ENCODE measurements around the gene AGRN. TPM values are rescaled to one million over a fixed set of nuclear protein-coding genes. Genes with fewer than 3 reads are reported as not detected.
"Not testable (repeated sequence)": the region's sequence is repeated elsewhere in the genome, so short reads cannot be mapped to it uniquely, and the experiment has no call there.

The AGRN gene
- total RNA-seq, 1 experiment from 2014 or later: 286 TPM

DNA sequence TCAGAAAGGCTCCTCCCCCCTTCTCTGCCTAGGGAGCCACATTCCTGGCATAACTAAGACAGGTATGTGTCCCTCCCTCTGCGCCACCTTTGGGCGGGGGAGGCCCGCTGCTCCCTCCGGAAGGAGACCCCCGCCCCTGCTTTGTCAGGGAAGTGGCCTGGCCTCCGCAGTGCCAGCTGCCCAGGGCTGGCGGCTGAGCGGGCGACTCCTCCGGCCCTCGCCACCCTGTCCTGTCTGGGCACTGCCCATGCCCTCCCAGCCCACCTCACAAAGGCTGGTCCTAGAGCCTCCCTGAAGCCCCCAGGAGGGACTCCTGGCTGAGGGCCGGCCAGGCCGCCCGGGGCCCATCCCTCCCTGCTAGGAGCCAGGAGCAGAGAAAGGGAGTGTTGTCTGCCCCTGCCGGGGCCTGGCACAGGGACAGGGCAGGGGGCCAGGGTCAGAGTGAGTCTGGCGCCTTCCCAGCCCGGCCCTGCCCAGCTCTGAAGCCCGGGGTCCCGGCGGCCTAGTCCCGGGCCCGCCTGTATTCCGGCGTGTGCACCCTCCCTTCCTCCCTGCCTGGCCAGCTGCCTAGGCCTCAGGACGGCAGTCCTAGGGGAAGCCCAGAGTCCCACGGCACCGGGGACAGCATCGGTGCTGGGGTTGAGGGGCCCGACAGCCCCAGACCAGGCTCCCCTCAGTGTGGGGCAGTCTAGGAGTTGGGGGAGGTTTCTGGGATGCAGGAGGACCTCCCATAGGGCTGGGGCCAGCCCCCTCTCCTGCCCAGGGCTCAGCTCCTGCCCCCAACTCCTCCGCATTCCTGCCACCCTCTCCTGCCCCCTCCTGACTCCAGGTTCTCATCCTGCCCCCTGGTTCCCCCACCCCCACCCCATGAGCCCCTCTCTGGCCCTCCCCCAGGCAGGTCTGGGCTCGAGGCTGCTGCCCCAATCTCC, 5.1 kb downstream of the AGRN start:
- BruUV-seq (replicated peaks): no TSS peak
- ChIA-PET CTCF (interaction anchor here (0.9 to 1.8 kb wide), 8 partner anchors 22 to 350 kb away, joined by 3 to 7 read pairs (median 4); partner anchors contain the start of gene AURKAIP1), POLR2A (interaction anchor here (0.7 to 1.5 kb wide), 2 partner anchors 12 to 225 kb away, joined by 3 to 6 read pairs; partner anchors contain the start of gene ISG15)
- H3K27me3 Mint-ChIP-seq (ENCODE audit: insufficient read depth, unreplicated experiment): no peaks in the 10 kb centered on the region
- no peaks in the 10 kb centered on the region for H3K9me3 Mint-ChIP-seq (ENCODE audit: unreplicated experiment)
- H3K36me3 Mint-ChIP-seq (ENCODE audit: insufficient read depth, unreplicated experiment): peaks cover 4% of the 10 kb centered on the region
- TF ChIP-seq, protein P1, sequence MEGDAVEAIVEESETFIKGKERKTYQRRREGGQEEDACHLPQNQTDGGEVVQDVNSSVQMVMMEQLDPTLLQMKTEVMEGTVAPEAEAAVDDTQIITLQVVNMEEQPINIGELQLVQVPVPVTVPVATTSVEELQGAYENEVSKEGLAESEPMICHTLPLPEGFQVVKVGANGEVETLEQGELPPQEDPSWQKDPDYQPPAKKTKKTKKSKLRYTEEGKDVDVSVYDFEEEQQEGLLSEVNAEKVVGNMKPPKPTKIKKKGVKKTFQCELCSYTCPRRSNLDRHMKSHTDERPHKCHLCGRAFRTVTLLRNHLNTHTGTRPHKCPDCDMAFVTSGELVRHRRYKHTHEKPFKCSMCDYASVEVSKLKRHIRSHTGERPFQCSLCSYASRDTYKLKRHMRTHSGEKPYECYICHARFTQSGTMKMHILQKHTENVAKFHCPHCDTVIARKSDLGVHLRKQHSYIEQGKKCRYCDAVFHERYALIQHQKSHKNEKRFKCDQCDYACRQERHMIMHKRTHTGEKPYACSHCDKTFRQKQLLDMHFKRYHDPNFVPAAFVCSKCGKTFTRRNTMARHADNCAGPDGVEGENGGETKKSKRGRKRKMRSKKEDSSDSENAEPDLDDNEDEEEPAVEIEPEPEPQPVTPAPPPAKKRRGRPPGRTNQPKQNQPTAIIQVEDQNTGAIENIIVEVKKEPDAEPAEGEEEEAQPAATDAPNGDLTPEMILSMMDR (IDR thresholded peaks at IDR 0.05; ENCODE audit: unreplicated experiment): no peak
- peak overlapping the region; percentile 84 for H3K27ac Mint-ChIP-seq (ENCODE audit: low read depth, unreplicated experiment)
- peak overlapping the region; percentile 55 for H3K4me3 Mint-ChIP-seq (ENCODE audit: unreplicated experiment)
- H3K4me1 Mint-ChIP-seq (ENCODE audit: insufficient read depth, unreplicated experiment): peaks cover 11% of the 10 kb centered on the region
- intact Hi-C loops (cut with micrococcal nuclease): no loop called here
- DNase-seq (ENCODE audit: unreplicated experiment): peak; percentile 76

DNA sequence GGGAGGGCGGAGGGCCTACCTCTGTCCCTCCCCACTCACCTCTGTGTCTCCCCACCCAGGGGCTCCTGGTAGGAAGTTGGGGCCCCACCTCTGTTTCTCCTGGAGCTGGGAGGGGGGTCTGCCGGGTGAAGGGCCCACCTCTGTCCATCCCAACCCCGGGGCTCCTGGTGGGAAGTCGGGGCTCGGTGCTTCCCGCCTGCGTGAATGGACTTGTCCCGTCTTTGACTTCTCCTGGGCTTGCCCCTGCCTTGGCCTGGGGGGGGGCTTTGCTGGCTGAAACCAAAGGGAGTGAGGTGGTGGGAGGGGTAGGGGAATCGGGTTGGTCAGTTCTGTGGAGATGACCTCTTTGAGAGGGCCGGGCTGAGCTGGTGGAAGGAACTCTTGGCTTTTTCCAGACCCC, 5.8 kb downstream of the AGRN start:
- no peak for DNase-seq (ENCODE audit: unreplicated experiment)
- Mint-ChIP-seq H3K4me3 (ENCODE audit: unreplicated experiment) (no peak overlapping the region), H3K9me3 (ENCODE audit: unreplicated experiment) (no peaks in the 10 kb centered on the region), H3K4me1 (ENCODE audit: insufficient read depth, unreplicated experiment) (peaks cover 11% of the 10 kb centered on the region), H3K27me3 (ENCODE audit: insufficient read depth, unreplicated experiment) (no peaks in the 10 kb centered on the region), H3K36me3 (ENCODE audit: insufficient read depth, unreplicated experiment) (peaks cover 4% of the 10 kb centered on the region), H3K27ac (ENCODE audit: low read depth, unreplicated experiment) (no peak overlapping the region)
- no TSS peak for BruUV-seq (replicated peaks)
- intact Hi-C loops (cut with micrococcal nuclease): no loop called here
- POLR2A ChIA-PET: no interaction called here
- TF ChIP-seq, protein P1 (IDR thresholded peaks at IDR 0.05; ENCODE audit: unreplicated experiment): no peak
- CTCF ChIA-PET: interaction anchor here (0.8 to 1.2 kb wide), 4 partner anchors 22 to 41 kb away, joined by 3 to 5 read pairs (median 4); no protein-coding TSS in a partner anchor

DNA sequence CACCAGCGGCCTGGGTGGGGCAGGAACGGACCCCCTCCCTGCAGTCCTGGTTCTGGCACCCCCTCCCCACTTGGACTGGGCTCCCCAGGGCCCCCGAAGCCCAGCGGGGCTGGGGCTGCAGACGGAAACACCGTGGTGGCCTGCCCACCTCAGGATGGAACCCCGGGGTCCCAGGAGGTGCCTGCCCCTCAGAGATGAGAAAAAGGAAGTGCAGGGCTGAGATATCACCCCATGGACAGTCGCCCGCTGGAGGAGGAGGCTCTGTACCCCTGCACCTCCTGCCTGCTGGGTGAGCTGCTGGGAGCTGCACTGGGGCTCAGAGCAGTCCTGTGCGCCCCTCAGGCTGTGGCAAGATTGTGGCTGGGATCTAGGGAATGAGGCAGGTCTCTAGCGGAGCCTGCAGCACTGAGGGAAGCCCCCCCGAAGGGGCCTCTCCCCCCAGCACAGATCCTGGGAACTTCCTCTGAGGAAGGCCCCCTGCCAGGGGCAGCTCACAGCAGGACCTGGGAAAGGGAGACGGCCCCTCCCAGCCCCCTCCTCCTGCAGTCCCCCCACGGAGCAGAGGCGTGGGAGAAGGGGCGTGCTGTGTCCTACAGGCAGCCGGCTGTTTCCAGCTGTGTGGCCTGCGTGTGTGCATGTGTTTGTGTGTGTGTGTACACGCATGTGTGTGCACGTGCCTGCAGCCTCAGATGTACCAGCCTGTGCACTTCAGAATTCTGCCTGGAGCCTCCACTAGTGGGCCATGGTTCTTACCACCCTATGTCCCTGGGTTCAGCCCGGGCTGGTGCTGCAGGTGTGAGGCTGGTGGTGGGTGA, 6.9 kb downstream of the AGRN start:
- peaks cover 11% of the 10 kb centered on the region for H3K4me1 Mint-ChIP-seq (ENCODE audit: insufficient read depth, unreplicated experiment)
- BruUV-seq (replicated peaks): no TSS peak
- H3K4me3 Mint-ChIP-seq (ENCODE audit: unreplicated experiment): no peak overlapping the region
- ChIA-PET POLR2A (no interaction called here), CTCF (interaction anchor here (0.6 to 1.2 kb wide), 3 partner anchors 36 to 72 kb away, joined by 3 to 5 read pairs (median 5); no protein-coding TSS in a partner anchor)
- no peak overlapping the region for H3K27ac Mint-ChIP-seq (ENCODE audit: low read depth, unreplicated experiment)
- H3K36me3 Mint-ChIP-seq (ENCODE audit: insufficient read depth, unreplicated experiment): peaks cover 7% of the 10 kb centered on the region
- intact Hi-C loops (cut with micrococcal nuclease): no loop called here
- H3K9me3 Mint-ChIP-seq (ENCODE audit: unreplicated experiment): no peaks in the 10 kb centered on the region
- TF ChIP-seq, protein P1 (IDR thresholded peaks at IDR 0.05; ENCODE audit: unreplicated experiment): no peak
- no peak for DNase-seq (ENCODE audit: unreplicated experiment)
- H3K27me3 Mint-ChIP-seq (ENCODE audit: insufficient read depth, unreplicated experiment): no peaks in the 10 kb centered on the region

DNA sequence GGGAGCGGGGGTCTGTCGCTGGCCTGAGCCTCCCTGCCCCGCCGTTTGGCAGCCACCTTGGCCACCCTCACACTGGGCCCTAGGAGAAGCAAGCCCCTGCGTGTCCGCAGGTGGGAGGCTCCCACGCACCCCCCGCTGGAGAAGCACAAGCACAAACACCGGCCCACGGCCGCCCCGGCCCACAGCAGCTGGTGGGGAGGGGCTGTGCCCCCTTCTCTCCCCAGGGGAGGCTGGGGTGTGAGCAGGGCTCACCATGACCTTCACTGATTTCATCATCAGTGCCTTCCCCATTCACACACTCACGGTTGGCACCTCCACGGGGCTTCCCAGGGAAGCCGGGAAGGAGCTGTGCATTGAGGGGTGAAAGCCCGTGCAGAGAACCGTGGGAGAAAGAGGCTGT, 7.9 kb downstream of the AGRN start:
- DNase-seq (ENCODE audit: unreplicated experiment): no peak
- Mint-ChIP-seq H3K27ac (ENCODE audit: low read depth, unreplicated experiment) (no peak overlapping the region), H3K4me3 (ENCODE audit: unreplicated experiment) (no peak overlapping the region), H3K4me1 (ENCODE audit: insufficient read depth, unreplicated experiment) (peaks cover 5% of the 10 kb centered on the region), H3K9me3 (ENCODE audit: unreplicated experiment) (no peaks in the 10 kb centered on the region), H3K27me3 (ENCODE audit: insufficient read depth, unreplicated experiment) (no peaks in the 10 kb centered on the region), H3K36me3 (ENCODE audit: insufficient read depth, unreplicated experiment) (peaks cover 9% of the 10 kb centered on the region)
- POLR2A ChIA-PET: interaction anchor here (0.6 kb wide), 1 partner anchor 9 kb away, joined by 3 read pairs; no protein-coding TSS in a partner anchor
- BruUV-seq (replicated peaks): no TSS peak
- CTCF ChIA-PET: no interaction called here
- TF ChIP-seq, protein P1 (IDR thresholded peaks at IDR 0.05; ENCODE audit: unreplicated experiment): no peak
- intact Hi-C loops (cut with micrococcal nuclease): no loop called here

DNA sequence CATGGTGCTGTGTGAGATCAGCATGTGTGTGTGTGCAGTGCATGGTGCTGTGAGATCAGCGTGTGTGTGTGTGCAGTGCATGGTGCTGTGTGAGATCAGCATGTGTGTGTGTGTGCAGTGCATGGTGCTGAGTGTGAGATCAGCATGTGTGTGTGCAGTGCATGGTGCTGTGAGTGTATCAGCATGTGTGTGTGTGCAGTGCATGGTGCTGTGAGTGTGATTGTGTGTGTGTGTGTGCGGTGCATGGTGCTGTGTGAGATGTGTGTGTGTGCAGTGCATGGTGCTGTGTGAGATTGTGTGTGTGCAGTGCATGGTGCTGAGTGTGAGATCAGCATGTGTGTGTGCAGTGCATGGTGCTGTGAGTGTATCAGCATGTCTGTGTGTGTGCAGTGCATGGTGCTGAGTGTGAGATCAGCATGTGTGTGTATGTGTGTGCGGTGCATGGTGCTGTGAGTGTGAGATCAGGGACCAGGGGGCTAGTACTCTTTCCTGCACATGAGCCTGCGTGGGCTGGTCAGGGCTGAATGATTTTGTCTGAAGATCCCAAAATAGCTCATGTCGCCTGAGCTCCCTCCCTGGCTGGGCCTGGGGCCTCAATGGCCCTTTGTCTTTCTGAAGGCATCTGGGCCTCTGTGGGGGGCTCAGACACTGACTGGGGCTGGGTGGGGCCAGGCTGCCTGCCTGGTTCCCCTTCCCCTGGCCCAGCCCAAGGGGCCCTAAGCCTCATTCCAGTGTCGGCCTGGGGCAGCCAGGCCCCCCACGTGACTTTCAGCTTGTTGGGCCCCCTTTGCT, 11.1 kb downstream of the AGRN start:
- ChIA-PET POLR2A (interaction anchor here (0.8 kb wide), 1 partner anchor 10 kb away, joined by 3 read pairs; no protein-coding TSS in a partner anchor), CTCF (interaction anchor here (0.7 to 1.3 kb wide), 2 partner anchors 17 to 33 kb away, joined by 3 to 4 read pairs; no protein-coding TSS in a partner anchor)
- DNase-seq (ENCODE audit: unreplicated experiment); H3K27ac Mint-ChIP-seq (ENCODE audit: low read depth, unreplicated experiment); BruUV-seq (replicated peaks); H3K4me1 Mint-ChIP-seq (ENCODE audit: insufficient read depth, unreplicated experiment); intact Hi-C loops (cut with micrococcal nuclease); H3K9me3 Mint-ChIP-seq (ENCODE audit: unreplicated experiment); H3K4me3 Mint-ChIP-seq (ENCODE audit: unreplicated experiment); H3K27me3 Mint-ChIP-seq (ENCODE audit: insufficient read depth, unreplicated experiment): not testable (repeated sequence)
- H3K36me3 Mint-ChIP-seq (ENCODE audit: insufficient read depth, unreplicated experiment): peaks cover 11% of the 10 kb centered on the region
